ENCODE data around the gene POTEF. TPM values are rescaled to one million over a fixed set of nuclear protein-coding genes. Genes with fewer than 3 reads are reported as not detected.
A peak's percentile ranks its signal among the peaks of the same experiment; 100 is the strongest.
"Not testable (repeated sequence)": the region's sequence is repeated elsewhere in the genome, so short reads cannot be mapped to it uniquely, and the experiment has no call there.

POTEF gene
- total RNA-seq, 1 experiment from 2014 or later: not detected

DNA sequence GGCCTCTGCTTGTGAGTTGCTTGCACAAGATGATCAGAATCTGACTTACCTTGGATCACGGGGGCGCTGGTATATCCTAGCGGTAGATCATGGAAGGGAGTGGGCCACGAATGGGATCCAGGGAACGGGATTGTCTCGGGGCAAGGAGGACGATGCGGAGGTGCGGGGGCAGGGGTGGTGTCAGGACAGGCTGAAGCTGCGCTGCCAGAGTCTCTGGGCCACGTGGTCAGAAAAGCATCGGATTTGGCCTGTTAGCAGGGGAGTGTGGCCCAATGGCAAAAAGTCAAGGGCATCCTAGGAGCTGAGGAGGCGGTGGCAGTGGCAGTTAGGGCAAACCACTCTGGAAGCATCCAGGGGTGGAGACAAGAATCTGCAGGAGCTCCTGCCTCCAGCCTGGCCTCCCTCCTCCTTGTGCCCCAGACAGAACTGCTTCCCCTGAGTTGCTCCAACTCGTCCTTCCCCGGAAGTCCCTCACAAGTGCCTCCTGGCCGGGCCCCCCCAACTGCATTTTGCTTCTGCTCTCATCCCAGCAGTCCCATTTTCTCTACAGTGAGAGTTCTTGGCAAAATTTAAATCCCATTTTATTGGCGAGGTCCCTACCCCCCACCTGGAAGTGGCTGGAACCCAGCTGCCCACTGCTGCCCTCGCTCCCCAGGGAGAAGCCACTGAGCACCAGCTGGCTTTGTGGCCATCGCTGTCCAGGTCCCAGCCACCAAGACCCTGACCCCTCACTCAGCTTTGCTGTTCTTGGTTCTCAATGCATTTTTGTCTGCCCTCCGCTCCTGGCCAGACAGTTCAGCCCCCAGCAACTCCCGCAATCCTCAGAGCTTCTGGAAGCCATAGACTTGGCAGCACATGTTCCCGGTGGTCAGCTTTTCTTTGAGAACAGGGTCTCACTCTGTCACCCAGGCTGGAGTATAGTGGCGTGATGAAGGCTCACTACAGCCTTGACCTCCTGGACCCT is 21.4 kb upstream of the POTEF start:
- CTCF ChIA-PET: no interaction called here
- DNase-seq (ENCODE audit: unreplicated experiment): no peak
- Mint-ChIP-seq H3K36me3 (ENCODE audit: insufficient read depth, unreplicated experiment) (peaks cover 6% of the 10 kb centered on the region), H3K27me3 (ENCODE audit: insufficient read depth, unreplicated experiment) (no peaks in the 10 kb centered on the region), H3K4me3 (ENCODE audit: unreplicated experiment) (no peak overlapping the region), H3K4me1 (ENCODE audit: insufficient read depth, unreplicated experiment) (no peaks in the 10 kb centered on the region), H3K27ac (ENCODE audit: low read depth, unreplicated experiment) (no peak overlapping the region), H3K9me3 (ENCODE audit: unreplicated experiment) (no peaks in the 10 kb centered on the region)
- intact Hi-C loops (cut with micrococcal nuclease): no loop called here
- BruUV-seq (replicated peaks): no TSS peak
- POLR2A ChIA-PET: interaction anchor here (0.6 kb wide), 1 partner anchor 186 kb away, joined by 3 read pairs; no protein-coding TSS in a partner anchor
- TF ChIP-seq, protein P1, sequence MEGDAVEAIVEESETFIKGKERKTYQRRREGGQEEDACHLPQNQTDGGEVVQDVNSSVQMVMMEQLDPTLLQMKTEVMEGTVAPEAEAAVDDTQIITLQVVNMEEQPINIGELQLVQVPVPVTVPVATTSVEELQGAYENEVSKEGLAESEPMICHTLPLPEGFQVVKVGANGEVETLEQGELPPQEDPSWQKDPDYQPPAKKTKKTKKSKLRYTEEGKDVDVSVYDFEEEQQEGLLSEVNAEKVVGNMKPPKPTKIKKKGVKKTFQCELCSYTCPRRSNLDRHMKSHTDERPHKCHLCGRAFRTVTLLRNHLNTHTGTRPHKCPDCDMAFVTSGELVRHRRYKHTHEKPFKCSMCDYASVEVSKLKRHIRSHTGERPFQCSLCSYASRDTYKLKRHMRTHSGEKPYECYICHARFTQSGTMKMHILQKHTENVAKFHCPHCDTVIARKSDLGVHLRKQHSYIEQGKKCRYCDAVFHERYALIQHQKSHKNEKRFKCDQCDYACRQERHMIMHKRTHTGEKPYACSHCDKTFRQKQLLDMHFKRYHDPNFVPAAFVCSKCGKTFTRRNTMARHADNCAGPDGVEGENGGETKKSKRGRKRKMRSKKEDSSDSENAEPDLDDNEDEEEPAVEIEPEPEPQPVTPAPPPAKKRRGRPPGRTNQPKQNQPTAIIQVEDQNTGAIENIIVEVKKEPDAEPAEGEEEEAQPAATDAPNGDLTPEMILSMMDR (IDR thresholded peaks at IDR 0.05; ENCODE audit: unreplicated experiment): no peak

DNA sequence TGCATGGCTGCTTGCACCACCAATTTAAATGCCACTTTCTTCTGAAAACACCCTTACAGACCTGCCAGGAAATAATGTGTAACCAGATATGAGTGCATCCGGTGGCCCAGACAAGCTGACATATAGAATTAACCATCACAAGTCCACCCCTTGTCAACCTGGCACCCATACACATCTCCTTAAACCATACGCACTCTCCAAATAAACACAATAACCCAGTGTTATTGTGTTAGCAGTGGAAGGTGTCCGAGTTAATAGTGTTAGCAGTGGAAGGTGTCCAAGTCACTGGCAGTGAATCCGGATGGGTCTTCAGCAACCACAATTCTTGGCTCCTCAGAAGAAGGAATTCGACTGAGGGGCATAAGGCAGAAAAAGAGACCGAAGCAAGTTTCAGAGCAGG is 19.5 kb upstream of the POTEF start:
- H3K9me3 Mint-ChIP-seq (ENCODE audit: unreplicated experiment); DNase-seq (ENCODE audit: unreplicated experiment); H3K36me3 Mint-ChIP-seq (ENCODE audit: insufficient read depth, unreplicated experiment); H3K4me3 Mint-ChIP-seq (ENCODE audit: unreplicated experiment); intact Hi-C loops (cut with micrococcal nuclease); POLR2A ChIA-PET; CTCF ChIA-PET; H3K4me1 Mint-ChIP-seq (ENCODE audit: insufficient read depth, unreplicated experiment); BruUV-seq (replicated peaks); H3K27me3 Mint-ChIP-seq (ENCODE audit: insufficient read depth, unreplicated experiment); H3K27ac Mint-ChIP-seq (ENCODE audit: low read depth, unreplicated experiment): not testable (repeated sequence)

DNA sequence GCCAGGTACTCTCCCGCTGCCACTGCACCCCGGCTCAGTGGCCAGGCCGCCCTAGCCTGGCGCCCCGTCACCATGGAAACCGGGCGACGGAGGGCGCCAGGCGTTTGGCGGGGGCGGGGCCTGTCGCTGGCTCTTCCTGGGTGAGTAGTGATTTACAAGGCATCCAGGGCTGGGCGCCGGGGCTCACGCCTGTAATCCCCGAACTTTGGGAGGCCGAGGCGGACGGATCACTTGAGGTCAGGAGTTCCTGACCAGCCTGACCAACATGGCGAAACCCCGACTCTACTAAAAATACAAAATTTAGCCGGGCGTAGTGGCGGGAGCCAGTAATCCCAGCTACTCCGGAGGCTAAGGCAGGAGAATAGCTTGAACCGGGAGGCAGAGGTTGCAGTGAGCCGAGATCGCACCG is 16.0 kb upstream of the POTEF start, which contains the start of gene CCDC74B:
CCDC74B (minus strand) TSS at position 107 of the 409 bp plus-strand sequence. CDS start 116 bp downstream, outside the sequence.
- Mint-ChIP-seq H3K27ac (ENCODE audit: low read depth, unreplicated experiment) (peak within 1 kb of the TSS; percentile 57), H3K4me3 (ENCODE audit: unreplicated experiment) (peak within 1 kb of the TSS; percentile 70)
- CTCF ChIA-PET; POLR2A ChIA-PET; H3K36me3 Mint-ChIP-seq (ENCODE audit: insufficient read depth, unreplicated experiment); H3K27me3 Mint-ChIP-seq (ENCODE audit: insufficient read depth, unreplicated experiment); intact Hi-C loops (cut with micrococcal nuclease); H3K9me3 Mint-ChIP-seq (ENCODE audit: unreplicated experiment); H3K4me1 Mint-ChIP-seq (ENCODE audit: insufficient read depth, unreplicated experiment); BruUV-seq (replicated peaks): not testable (repeated sequence)
- peak; percentile 26 for DNase-seq (ENCODE audit: unreplicated experiment)

DNA sequence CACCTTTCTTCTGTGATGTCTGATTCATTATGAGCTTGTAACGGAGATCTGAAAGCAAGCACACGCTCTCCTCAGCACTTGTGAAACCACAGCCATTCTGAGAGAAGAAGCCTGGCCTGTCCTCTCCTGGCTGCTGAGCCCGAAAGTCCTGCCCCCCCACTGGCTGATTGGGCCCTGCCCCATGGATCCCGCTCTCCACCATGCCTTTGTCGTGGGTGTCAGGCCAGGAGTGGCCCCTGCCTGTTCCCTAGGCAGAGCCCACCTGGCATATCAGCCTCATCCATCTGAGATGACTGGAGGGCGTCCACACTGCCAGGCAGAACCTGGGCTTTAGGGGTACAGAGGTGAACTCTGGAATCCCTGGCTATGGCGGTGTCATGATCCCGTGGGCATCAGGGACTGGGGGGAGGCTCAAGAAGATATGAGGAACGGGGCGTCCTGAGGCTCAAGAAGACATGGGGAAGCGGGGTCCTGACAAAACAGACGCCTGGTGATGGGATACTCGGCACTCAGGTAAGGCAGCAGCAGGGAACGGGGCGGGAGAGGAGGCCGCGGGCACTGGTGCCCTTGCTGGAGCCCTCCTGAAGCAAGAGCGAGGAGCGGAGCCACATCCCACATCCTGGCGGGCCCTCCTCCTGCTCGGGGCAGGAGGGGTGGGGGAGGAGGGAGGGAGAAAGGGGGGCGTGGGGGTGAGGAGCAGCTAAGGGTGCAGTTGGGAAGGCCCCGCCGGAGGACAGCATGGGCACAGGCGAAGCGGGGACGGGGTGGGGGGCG is 14.4 kb upstream of the POTEF start:
- H3K4me1 Mint-ChIP-seq (ENCODE audit: insufficient read depth, unreplicated experiment); H3K36me3 Mint-ChIP-seq (ENCODE audit: insufficient read depth, unreplicated experiment); H3K9me3 Mint-ChIP-seq (ENCODE audit: unreplicated experiment); intact Hi-C loops (cut with micrococcal nuclease); H3K4me3 Mint-ChIP-seq (ENCODE audit: unreplicated experiment); H3K27me3 Mint-ChIP-seq (ENCODE audit: insufficient read depth, unreplicated experiment); BruUV-seq (replicated peaks); H3K27ac Mint-ChIP-seq (ENCODE audit: low read depth, unreplicated experiment); DNase-seq (ENCODE audit: unreplicated experiment): not testable (repeated sequence)
- ChIA-PET CTCF (interaction anchor here (0.6 to 0.7 kb wide), 2 partner anchors 10 to 204 kb away, joined by 3 read pairs; no protein-coding TSS in a partner anchor), POLR2A (interaction anchor here (0.7 kb wide), 1 partner anchor 187 kb away, joined by 3 read pairs; no protein-coding TSS in a partner anchor)

DNA sequence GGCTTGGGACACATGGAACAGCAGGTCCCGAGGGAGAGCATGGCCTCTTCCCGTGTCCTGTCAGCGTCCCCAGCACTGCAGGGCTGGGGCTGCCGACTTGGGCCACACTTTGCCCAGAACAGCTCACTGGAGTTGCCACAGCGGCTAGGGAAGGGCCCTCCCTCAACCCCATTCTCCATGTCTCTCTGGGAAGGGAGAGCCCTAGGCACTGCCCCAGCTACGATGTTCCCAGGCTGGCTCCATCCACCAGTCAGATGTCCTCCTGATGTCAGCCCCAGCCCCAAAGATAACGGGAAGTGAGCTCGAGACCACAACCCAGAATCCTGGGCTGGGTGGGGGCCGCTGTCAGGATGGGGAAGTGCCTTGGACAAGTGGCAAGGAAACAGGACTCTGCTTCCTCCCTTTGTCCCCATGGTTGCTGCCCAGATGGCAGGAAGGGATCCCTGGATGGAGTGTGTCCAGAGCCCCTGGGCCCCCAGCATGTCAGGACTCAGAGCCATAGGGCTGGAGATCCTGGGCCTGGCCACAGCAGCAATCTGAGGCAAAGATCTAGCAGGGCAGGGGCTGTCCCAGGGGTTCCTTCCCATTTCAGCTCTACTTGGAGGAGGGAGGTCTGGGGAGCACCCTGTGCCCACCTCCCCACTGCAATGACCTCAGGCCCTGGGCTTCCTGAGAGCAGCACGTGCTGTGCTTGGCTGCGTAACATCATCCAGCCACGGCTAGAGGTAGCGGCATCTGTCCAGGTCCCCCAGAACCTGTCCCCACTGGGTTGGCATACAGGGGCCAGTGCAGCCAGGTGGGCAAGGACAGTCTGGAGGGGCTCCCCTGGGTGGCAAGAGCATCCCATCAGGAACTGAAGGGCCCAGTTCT is 13.6 kb upstream of the POTEF start:
- H3K36me3 Mint-ChIP-seq (ENCODE audit: insufficient read depth, unreplicated experiment); H3K27ac Mint-ChIP-seq (ENCODE audit: low read depth, unreplicated experiment); H3K4me1 Mint-ChIP-seq (ENCODE audit: insufficient read depth, unreplicated experiment); DNase-seq (ENCODE audit: unreplicated experiment); H3K4me3 Mint-ChIP-seq (ENCODE audit: unreplicated experiment); CTCF ChIA-PET; H3K9me3 Mint-ChIP-seq (ENCODE audit: unreplicated experiment); H3K27me3 Mint-ChIP-seq (ENCODE audit: insufficient read depth, unreplicated experiment); intact Hi-C loops (cut with micrococcal nuclease); BruUV-seq (replicated peaks): not testable (repeated sequence)
- POLR2A ChIA-PET: interaction anchor here (0.7 kb wide), 1 partner anchor 186 kb away, joined by 3 read pairs; no protein-coding TSS in a partner anchor

DNA sequence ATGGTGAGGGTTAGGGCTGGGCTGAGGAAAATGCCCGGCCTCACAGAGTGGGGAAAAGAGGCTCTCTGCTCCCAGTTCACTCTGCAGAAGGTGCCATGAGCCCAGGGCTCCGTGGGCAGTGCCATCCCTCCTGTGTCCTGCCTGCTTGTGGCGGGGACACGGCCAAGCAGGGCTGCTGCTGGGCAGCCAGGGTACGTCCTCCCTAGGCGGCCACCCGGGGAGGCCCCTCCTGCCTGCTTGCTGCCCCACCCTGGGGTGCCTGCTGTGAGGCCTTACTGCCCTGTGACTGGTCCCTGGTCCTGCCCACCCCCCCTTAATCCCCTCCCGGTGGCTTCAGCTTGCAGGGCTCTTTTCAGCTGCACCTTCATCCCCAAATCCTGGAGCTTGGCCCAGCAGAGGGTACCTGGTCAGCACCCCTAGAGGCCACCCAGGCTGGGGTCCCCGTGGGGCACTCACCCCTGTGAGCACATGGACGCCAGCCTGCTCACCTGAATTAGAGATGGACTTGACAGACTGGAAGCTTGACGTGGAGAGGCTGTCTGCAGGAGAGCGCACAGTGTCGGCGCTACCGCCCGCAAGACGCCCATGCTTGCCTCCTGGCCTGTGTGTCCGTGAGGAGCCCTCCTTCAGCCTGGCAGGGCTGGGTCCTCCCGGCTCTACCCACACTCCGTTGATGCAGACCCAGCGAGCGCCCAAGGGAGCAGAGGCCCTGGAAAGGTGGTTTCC is 12.8 kb upstream of the POTEF start:
- H3K4me3 Mint-ChIP-seq (ENCODE audit: unreplicated experiment); BruUV-seq (replicated peaks); intact Hi-C loops (cut with micrococcal nuclease); H3K4me1 Mint-ChIP-seq (ENCODE audit: insufficient read depth, unreplicated experiment); H3K27me3 Mint-ChIP-seq (ENCODE audit: insufficient read depth, unreplicated experiment); H3K9me3 Mint-ChIP-seq (ENCODE audit: unreplicated experiment); POLR2A ChIA-PET; DNase-seq (ENCODE audit: unreplicated experiment); CTCF ChIA-PET; H3K36me3 Mint-ChIP-seq (ENCODE audit: insufficient read depth, unreplicated experiment); H3K27ac Mint-ChIP-seq (ENCODE audit: low read depth, unreplicated experiment): not testable (repeated sequence)

DNA sequence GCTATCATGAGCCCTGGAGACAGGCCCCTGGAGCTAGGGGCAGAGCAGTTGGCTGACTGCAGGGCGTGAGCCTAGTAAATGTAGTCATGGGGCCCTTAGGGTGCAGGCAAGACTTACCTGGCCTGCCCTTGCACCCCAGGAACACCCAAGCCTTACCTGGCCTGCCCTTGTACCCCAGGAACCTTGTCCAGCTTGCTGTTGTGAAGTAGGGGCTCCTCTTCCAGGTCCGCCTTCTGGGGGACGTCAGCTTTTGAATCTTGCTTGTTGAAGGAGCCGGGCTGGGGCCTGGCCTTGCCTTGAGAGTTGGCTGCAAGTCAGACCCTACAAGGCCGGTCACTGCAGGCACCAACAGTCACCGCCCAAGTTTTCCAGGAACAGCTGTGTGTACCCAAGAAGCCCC is 12.0 kb upstream of the POTEF start:
- H3K4me3 Mint-ChIP-seq (ENCODE audit: unreplicated experiment); H3K27me3 Mint-ChIP-seq (ENCODE audit: insufficient read depth, unreplicated experiment); H3K4me1 Mint-ChIP-seq (ENCODE audit: insufficient read depth, unreplicated experiment); POLR2A ChIA-PET; H3K27ac Mint-ChIP-seq (ENCODE audit: low read depth, unreplicated experiment); DNase-seq (ENCODE audit: unreplicated experiment); BruUV-seq (replicated peaks); H3K9me3 Mint-ChIP-seq (ENCODE audit: unreplicated experiment); H3K36me3 Mint-ChIP-seq (ENCODE audit: insufficient read depth, unreplicated experiment); intact Hi-C loops (cut with micrococcal nuclease); CTCF ChIA-PET: not testable (repeated sequence)

All from MCF 10A (cell line).